Glutamatergic neuron (in vitro differentiated cells): ENCODE results near the gene CTBP2. TPM values are rescaled to one million over a fixed set of nuclear protein-coding genes. Genes with fewer than 3 reads are reported as not detected.

Experiments used
- DNase-seq: peaks from one replicate; pipeline ENCODE4 v3.0.0; 2022
- H3K27ac Mint-ChIP-seq: one replicate; pipeline ENCODE4 v1.8.0; 2020; ENCODE audit warnings: mild to moderate bottlenecking, mixed read lengths, inconsistent platforms; ENCODE audit not compliant: unreplicated experiment
- H3K27me3 Mint-ChIP-seq: one replicate; pipeline ENCODE4 v1.8.0; 2020; ENCODE audit warnings: mild to moderate bottlenecking, moderate library complexity, mixed read lengths, inconsistent platforms; ENCODE audit not compliant: unreplicated experiment
- H3K36me3 Mint-ChIP-seq: one replicate; pipeline ENCODE4 v1.8.0; 2020; ENCODE audit warnings: mild to moderate bottlenecking, mixed read lengths, inconsistent platforms; ENCODE audit not compliant: unreplicated experiment
- H3K4me1 Mint-ChIP-seq: one replicate; pipeline ENCODE4 v1.8.0; 2020; ENCODE audit warnings: mild to moderate bottlenecking, low read depth, mixed read lengths, inconsistent platforms; ENCODE audit not compliant: unreplicated experiment
- H3K4me3 Mint-ChIP-seq: one replicate; pipeline ENCODE4 v1.8.0; 2020; ENCODE audit warnings: mild to moderate bottlenecking, mixed read lengths, inconsistent platforms; ENCODE audit not compliant: unreplicated experiment
- H3K9me3 Mint-ChIP-seq: one replicate; pipeline ENCODE4 v1.8.0; 2020; ENCODE audit warnings: mild to moderate bottlenecking, moderate library complexity, mixed read lengths, inconsistent platforms; ENCODE audit not compliant: unreplicated experiment
- total RNA-seq: library from RNA; stranded (reverse); fragmentation: NEBNext Ultra II Directional; extraction: Animal tissue kit (Norgen Biotek cat#: 25700); gene quantifications from one replicate; pipeline ENCODE4 v1.2.1, GENCODE V29; 2021; ENCODE audit not compliant: unreplicated experiment
- TF ChIP-seq, protein P1 (sequence below): fragments of 200-600 bp; sonication (generic); IDR thresholded peaks from one replicate; pipeline ENCODE4 v1.5.0; 2021; ENCODE audit not compliant: partially characterized antibody, unreplicated experiment

The CTBP2 gene
- total RNA-seq, 1 donor from 2014 or later, result 174 TPM

DNA sequence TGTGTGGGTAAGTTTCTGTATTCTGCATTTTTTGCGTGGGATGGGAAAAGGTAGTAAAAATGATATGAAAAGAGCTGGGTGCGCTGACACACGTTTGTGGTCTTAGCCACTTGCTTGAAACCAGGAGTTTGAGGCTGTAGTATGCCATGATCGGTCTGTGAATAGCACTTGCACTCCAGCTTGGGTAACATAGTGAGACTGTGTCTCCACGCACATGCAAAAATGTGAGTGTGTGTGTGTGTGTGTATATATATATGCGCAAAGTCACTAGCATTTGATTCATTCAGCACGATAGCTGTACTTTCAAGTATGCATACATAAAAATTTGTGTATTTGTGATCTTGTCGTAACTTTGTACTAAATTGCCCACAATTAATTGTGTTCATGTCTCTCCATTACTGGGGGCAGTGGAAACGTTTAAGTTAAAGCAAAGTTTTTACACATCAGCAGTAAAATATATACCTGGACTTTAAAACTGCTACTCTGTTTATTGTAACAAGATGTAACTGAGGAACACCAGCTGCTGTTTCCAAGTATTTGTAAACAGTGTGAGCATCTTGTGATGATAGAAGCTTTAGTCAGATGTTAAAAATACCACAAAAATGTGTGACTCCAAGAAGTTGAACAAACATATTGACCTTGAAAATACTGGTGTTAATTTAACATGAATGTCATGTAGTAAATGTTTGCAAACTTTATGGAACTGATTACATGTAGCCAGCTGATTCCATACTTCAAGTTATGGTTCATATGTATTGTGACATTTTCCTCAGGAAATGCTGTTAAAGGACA lies 216.9 kb downstream of the CTBP2 start:
- Mint-ChIP-seq H3K4me3 (no peak overlapping the region), H3K27me3 (no peaks in the 10 kb centered on the region), H3K36me3 (no peaks in the 10 kb centered on the region), H3K9me3 (peaks cover 1% of the 10 kb centered on the region), H3K27ac (no peak overlapping the region), H3K4me1 (peaks cover 19% of the 10 kb centered on the region)
- TF ChIP-seq, protein P1, sequence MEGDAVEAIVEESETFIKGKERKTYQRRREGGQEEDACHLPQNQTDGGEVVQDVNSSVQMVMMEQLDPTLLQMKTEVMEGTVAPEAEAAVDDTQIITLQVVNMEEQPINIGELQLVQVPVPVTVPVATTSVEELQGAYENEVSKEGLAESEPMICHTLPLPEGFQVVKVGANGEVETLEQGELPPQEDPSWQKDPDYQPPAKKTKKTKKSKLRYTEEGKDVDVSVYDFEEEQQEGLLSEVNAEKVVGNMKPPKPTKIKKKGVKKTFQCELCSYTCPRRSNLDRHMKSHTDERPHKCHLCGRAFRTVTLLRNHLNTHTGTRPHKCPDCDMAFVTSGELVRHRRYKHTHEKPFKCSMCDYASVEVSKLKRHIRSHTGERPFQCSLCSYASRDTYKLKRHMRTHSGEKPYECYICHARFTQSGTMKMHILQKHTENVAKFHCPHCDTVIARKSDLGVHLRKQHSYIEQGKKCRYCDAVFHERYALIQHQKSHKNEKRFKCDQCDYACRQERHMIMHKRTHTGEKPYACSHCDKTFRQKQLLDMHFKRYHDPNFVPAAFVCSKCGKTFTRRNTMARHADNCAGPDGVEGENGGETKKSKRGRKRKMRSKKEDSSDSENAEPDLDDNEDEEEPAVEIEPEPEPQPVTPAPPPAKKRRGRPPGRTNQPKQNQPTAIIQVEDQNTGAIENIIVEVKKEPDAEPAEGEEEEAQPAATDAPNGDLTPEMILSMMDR, result no peak
- DNase-seq, result no peak

DNA sequence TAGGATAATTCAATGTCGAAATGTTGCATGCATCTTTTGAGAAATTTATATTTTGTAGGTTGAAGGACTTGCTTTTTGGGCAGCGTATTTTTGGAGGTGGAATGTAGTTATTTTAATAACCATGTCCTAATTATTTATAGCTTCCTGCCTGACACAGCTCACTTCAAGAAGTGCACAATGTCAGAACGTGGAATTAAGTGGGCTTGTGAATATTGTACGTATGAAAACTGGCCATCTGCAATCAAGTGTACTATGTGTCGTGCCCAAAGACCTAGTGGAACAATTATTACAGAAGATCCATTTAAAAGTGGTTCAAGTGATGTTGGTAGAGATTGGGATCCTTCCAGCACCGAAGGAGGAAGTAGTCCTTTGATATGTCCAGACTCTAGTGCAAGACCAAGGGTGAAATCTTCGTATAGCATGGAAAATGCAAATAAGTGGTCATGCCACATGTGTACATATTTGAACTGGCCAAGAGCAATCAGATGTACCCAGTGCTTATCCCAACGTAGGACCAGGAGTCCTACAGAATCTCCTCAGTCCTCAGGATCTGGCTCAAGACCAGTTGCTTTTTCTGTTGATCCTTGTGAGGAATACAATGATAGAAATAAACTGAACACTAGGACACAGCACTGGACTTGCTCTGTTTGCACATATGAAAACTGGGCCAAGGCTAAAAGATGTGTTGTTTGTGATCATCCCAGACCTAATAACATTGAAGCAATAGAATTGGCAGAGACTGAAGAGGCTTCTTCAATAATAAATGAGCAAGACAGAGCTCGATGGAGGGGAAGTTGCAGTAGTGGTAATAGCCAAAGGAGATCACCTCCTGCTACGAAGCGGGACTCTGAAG lies 217.8 kb downstream of the CTBP2 start:
- H3K9me3 Mint-ChIP-seq, result peaks cover 1% of the 10 kb centered on the region
- no peak for DNase-seq
- H3K27me3 Mint-ChIP-seq, result no peaks in the 10 kb centered on the region
- H3K4me1 Mint-ChIP-seq, result peaks cover 19% of the 10 kb centered on the region
- TF ChIP-seq, protein P1, result no peak
- H3K27ac Mint-ChIP-seq, result no peak overlapping the region
- no peak overlapping the region for H3K4me3 Mint-ChIP-seq
- no peaks in the 10 kb centered on the region for H3K36me3 Mint-ChIP-seq

DNA sequence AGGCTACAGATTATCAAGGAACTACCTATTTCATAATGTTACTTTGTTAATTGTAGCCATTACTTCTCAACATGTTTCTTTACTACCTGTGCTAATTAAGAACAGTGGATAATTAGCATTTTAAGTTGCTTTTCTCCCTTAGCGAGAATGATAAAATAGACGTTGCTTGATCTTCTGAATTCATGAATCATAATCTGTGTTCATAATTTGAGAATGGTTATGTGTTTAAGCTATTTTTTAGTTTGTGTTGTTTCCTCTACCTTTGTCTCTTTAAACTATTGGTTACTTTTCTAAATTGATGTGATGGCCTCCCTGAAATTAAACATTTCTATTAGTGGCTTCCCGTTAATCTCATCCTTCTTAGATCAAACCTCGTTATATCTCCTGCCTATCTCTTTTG lies 218.5 kb downstream of the CTBP2 start, which contains the start of gene ZRANB1:
Gene ZRANB1, plus strand, starts transcription at position 301 of the 400 bp plus-strand sequence. CDS start 371 bp downstream, outside the sequence.
- TF ChIP-seq, protein P1, result no peak
- Mint-ChIP-seq H3K4me1 (peaks cover 15% of the 10 kb centered on the region), H3K27ac (no peak within 1 kb of the TSS), H3K4me3 (no peak within 1 kb of the TSS), H3K27me3 (no peaks in the 10 kb centered on the region), H3K36me3 (no peaks in the 10 kb centered on the region), H3K9me3 (no peaks in the 10 kb centered on the region)
- no peak for DNase-seq

DNA sequence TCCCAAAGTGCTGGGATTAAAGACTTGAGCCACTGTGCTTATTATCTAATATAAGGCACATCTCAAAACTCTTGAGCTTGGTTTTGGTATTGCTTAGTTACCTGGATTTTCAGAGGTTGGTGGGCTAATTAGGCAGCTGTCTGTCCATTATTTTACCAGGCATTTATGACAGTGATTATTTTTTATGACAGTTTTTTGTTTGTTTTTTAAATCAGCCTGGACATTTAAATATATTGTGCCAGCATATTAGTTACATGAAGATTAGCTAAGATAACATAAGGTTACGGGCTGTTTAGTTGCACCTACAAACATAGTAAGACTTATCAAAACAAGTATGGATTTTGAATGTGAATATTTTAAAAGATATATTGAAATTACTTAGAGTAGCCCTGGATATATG lies 221.1 kb downstream of the CTBP2 start:
- no peaks in the 10 kb centered on the region for H3K9me3 Mint-ChIP-seq
- H3K27ac Mint-ChIP-seq, result no peak overlapping the region
- H3K4me3 Mint-ChIP-seq, result no peak overlapping the region
- peaks cover 13% of the 10 kb centered on the region for H3K4me1 Mint-ChIP-seq
- no peak for DNase-seq
- TF ChIP-seq, protein P1, result no peak
- H3K27me3 Mint-ChIP-seq, result no peaks in the 10 kb centered on the region
- no peaks in the 10 kb centered on the region for H3K36me3 Mint-ChIP-seq
